HepG2 (cell line): ENCODE measurements around the gene SLC25A19. TPM values are rescaled to one million over a fixed set of nuclear protein-coding genes. Genes with fewer than 3 reads are reported as not detected.

Source experiments
- ATAC-seq: fragments of 200-7000 bp; cut with Tn5 transposase; 3 replicates; pipeline ENCODE4 v1.9.1; 2020; ENCODE audit warnings: mild to moderate bottlenecking, moderate library complexity
- BruUV-seq: library from RNA; stranded (reverse); fragments of 400-500 nt; replicated peaks from 2 replicates; lab custom pipeline; 2021; lab: Mats Ljungman, UMichigan
- CTCF ChIA-PET: fragments of 300-600 bp; formaldehyde crosslinking; extraction: SDS; loops from one replicate; lab custom pipeline; 2021; ENCODE audit warnings: low total read pairs, inconsistent platforms, low intra/inter-chr PET ratio; lab: Yijun Ruan, JAX
- POLR2A ChIA-PET: fragments of 350-600 bp; sonication (Branson Sonifier 250); formaldehyde crosslinking; loops from one replicate; lab custom pipeline; 2020; ENCODE audit warnings: antibody characterized with exemption, inconsistent platforms; lab: Yijun Ruan, JAX
- DNase-seq: peaks from one replicate; pipeline ENCODE4 v3.0.0-alpha.2; 2015; ENCODE audit warnings: low spot score
- FAIRE-seq: peaks from 3 replicates; lab custom pipeline; 2011; peaks lifted over from hg19 to GRCh38; lab: Jason Lieb, UNC
- H2AFZ ChIP-seq: one replicate; pipeline ENCODE4 v1.6.1; 2011; ENCODE audit warnings: low read length, inconsistent platforms
- H3K27ac ChIP-seq: fragments of 300-600 bp; 3 replicates; pipeline ENCODE4 v1.8.0; 2011; ENCODE audit warnings: mixed run types, mild to moderate bottlenecking, mixed read lengths, low read length, inconsistent platforms; ENCODE audit not compliant: insufficient read depth; ENCODE audit errors: extremely low read length
- H3K27me3 ChIP-seq, 2 experiments: fragments of 200-600 bp in 1 of 2; 2 replicates in 1 of 2; 3 replicates in 1 of 2; pipeline versions ENCODE4 v1.6.0 to v1.8.0; 2011; ENCODE audit warnings: low read length in 2 of 2, mild to moderate bottlenecking in 2 of 2, moderate library complexity in 2 of 2, inconsistent platforms in 1 of 2; ENCODE audit not compliant: insufficient read depth in 2 of 2, control insufficient read depth in 1 of 2
- H3K36me3 ChIP-seq, 2 experiments: fragments of 200-600 bp in 1 of 2; replicated peaks in 1 of 2; 2 replicates in 1 of 2; 3 replicates in 1 of 2; pipeline versions ENCODE4 v1.5.1 to v1.8.0; 2011; ENCODE audit warnings: low read length in 2 of 2, inconsistent platforms in 1 of 2; ENCODE audit not compliant: insufficient read depth in 2 of 2, control insufficient read depth in 1 of 2
- H3K4me1 ChIP-seq: 2 replicates; pipeline ENCODE4 v1.5.1; 2012; ENCODE audit warnings: low read length, inconsistent platforms; ENCODE audit not compliant: insufficient read depth
- H3K4me2 ChIP-seq: 2 replicates; pipeline ENCODE4 v1.6.0; 2011; ENCODE audit warnings: low read depth, low read length, inconsistent platforms
- H3K4me3 ChIP-seq, 3 experiments: fragments of 200-600 bp in 1 of 3; sonication (generic), shearing (Covaris generic) in 1 of 3; replicated peaks in 1 of 3; 2 replicates each; pipeline ENCODE4 v1.5.1; 2011 to 2016; ENCODE audit warnings: low read length in 3 of 3, inconsistent platforms in 2 of 3, low read depth in 2 of 3, mild to moderate bottlenecking in 2 of 3, control low read depth in 1 of 3, mixed read lengths in 1 of 3; ENCODE audit not compliant: insufficient read depth in 1 of 3
- H3K79me2 ChIP-seq: one replicate; pipeline ENCODE4 v1.6.1; 2011; ENCODE audit warnings: low read length, inconsistent platforms; ENCODE audit not compliant: insufficient read depth
- H3K9ac ChIP-seq: 2 replicates; pipeline ENCODE4 v1.6.0; 2011; ENCODE audit warnings: mild to moderate bottlenecking, low read depth, low read length, inconsistent platforms; ENCODE audit not compliant: insufficient read depth
- H3K9me3 ChIP-seq: 2 replicates; pipeline ENCODE4 v1.5.1; 2012; ENCODE audit warnings: mild to moderate bottlenecking, low read length
- H4K20me1 ChIP-seq: 2 replicates; pipeline ENCODE4 v1.6.0; 2011; ENCODE audit warnings: inconsistent platforms, mild to moderate bottlenecking, low read length, moderate library complexity; ENCODE audit not compliant: insufficient read depth
- EEA1 ChIP-seq: sonication (generic); formaldehyde crosslinking; IDR thresholded peaks from 2 replicates; pipeline ENCODE4 v1.5.1; 2020; ENCODE audit warnings: mild to moderate bottlenecking, missing genetic modification reagents, borderline replicate concordance
- KDM6A ChIP-seq: IDR thresholded peaks from 2 replicates; pipeline ENCODE4 v1.6.1; 2016; ENCODE audit warnings: low read depth
- MED8 ChIP-seq: sonication (generic); formaldehyde crosslinking; IDR thresholded peaks from 2 replicates; pipeline ENCODE4 v1.8.1; 2023; ENCODE audit warnings: mild to moderate bottlenecking, missing genetic modification reagents; ENCODE audit not compliant: insufficient replicate concordance
- RFX1 ChIP-seq: fragments of 450-650 bp; IDR thresholded peaks from 2 replicates; pipeline ENCODE4 v1.6.1; 2017
- ZNF124 ChIP-seq: sonication (generic); formaldehyde crosslinking; IDR thresholded peaks from 2 replicates; pipeline ENCODE4 v1.4.0; 2020; ENCODE audit warnings: missing genetic modification reagents
- ZNF24 ChIP-seq: fragments of 450-650 bp; IDR thresholded peaks from 2 replicates; pipeline ENCODE4 v1.6.1; 2017; ENCODE audit warnings: antibody characterized with exemption, mild to moderate bottlenecking
- ZNF264 ChIP-seq: sonication (generic); formaldehyde crosslinking; IDR thresholded peaks from 2 replicates; pipeline ENCODE4 v1.4.0; 2020; ENCODE audit warnings: missing genetic modification reagents
- ZNF652 ChIP-seq: IDR thresholded peaks from 2 replicates; pipeline ENCODE4 v1.6.1; 2016; ENCODE audit warnings: low read depth, borderline replicate concordance
- ZZZ3 ChIP-seq: sonication (generic); formaldehyde crosslinking; IDR thresholded peaks from 2 replicates; pipeline ENCODE4 v1.4.0; 2020; ENCODE audit warnings: missing genetic modification reagents, mild to moderate bottlenecking, borderline replicate concordance
- WGBS: methylation state at CpG from one replicate; pipeline ENCODE4 v1.1.6; 2017; ENCODE audit warnings: low lambda C conversion rate; 5-methylcytosine and 5-hydroxymethylcytosine counted together
- in situ Hi-C: cut with HindIII; loops from 2 replicates; pipeline ENCODE4 v1.10.0; 2017; ENCODE audit warnings: low pct_unique_long_range_greater_than_20kb; ENCODE audit not compliant: extremely low pct_ligation_motif_present
- intact Hi-C: fragments of 100-400 bp; cut with micrococcal nuclease; formaldehyde crosslinking; loops from one replicate; pipeline ENCODE4 v1.10.0; 2022; ENCODE audit not compliant: unreplicated experiment
- polyA plus RNA-seq, 8 experiments: library from polyadenylated mRNA; depleted of rRNA in 3 of 8; stranded (reverse) in 7 of 8; unstranded in 1 of 8; fragments of >200 nt; fragmentation: Illumina TruSeq in 4 of 8; extraction: Trizol in 4 of 8; gene quantifications; 2 replicates each; pipeline versions ENCODE4 v1.2.1 to v1.2.3, GENCODE V29; 2011 to 2016; ENCODE audit warnings: low read depth in 4 of 8, missing spikeins in 1 of 8, mixed read lengths in 1 of 8; ENCODE audit not compliant: insufficient read depth in 1 of 8
- total RNA-seq, 5 experiments: library from RNA; depleted of rRNA; stranded (reverse); fragments of >200 nt; fragmentation: Illumina TruSeq; extraction: Trizol; gene quantifications; 2 replicates each; pipeline ENCODE4 v1.2.3, GENCODE V29; 2016; ENCODE audit warnings: low read depth in 1 of 5
- TF ChIP-seq, protein P1 (sequence below): sonication (generic); formaldehyde crosslinking; IDR thresholded peaks from 2 replicates; pipeline ENCODE4 v1.4.0; 2020; ENCODE audit warnings: missing genetic modification reagents
- TF ChIP-seq, protein P2 (sequence below): sonication (generic); formaldehyde crosslinking; IDR thresholded peaks from 2 replicates; pipeline ENCODE4 v1.4.0; 2020; ENCODE audit warnings: missing genetic modification reagents
- TF ChIP-seq, protein P3 (sequence below): sonication (generic); formaldehyde crosslinking; IDR thresholded peaks from 2 replicates; pipeline ENCODE4 v1.5.0; 2020; ENCODE audit warnings: mild to moderate bottlenecking, missing genetic modification reagents
- TF ChIP-seq, protein P4 (sequence below): sonication (generic); formaldehyde crosslinking; IDR thresholded peaks from 2 replicates; pipeline ENCODE4 v1.8.0; 2022; ENCODE audit warnings: missing genetic modification reagents, mild to moderate bottlenecking, moderate library complexity, borderline replicate concordance

Gene SLC25A19
- total and polyA plus RNA-seq, 2 of the 13 experiments (the other 11 are each of a cell fraction or from before 2014, with no cell fraction given) = 24.4 to 41.4 TPM

DNA sequence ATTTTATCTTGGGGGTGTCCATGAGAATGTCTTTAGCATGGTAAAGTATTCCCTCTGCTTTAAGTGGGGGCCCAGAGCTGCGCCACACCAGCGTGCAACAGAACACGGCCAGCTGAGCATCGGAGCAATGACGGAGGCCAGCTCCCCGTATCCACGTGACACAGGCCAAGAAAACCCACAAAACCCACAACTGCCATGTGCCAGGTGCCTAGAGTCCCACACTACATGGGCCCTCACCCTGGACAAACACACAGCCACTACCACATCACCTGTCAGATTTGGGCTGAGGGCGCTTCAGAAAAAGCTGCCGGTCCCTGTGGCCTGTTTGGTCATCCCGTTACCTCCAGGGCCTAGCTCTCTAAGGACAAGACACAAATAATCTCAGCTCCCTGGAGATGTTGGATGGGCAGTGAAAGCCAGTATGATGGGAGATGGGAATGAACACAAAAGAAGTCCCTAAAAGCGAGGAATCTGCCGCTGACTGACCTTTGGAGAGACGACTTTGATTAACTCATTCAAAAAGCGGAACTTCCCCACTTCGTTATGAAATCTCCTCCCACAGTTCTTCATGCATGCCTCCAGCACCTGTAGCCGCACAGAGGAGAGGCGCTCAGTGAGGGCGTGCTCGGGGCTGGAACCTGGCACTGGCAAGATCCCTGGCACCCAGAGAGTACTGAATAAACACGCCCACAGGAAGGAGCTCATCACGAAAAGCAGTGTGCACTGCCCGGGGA, 44.9 kb downstream of the SLC25A19 start:
- no peak for ATAC-seq
- no peak for DNase-seq
- TF ChIP-seq, protein P1, sequence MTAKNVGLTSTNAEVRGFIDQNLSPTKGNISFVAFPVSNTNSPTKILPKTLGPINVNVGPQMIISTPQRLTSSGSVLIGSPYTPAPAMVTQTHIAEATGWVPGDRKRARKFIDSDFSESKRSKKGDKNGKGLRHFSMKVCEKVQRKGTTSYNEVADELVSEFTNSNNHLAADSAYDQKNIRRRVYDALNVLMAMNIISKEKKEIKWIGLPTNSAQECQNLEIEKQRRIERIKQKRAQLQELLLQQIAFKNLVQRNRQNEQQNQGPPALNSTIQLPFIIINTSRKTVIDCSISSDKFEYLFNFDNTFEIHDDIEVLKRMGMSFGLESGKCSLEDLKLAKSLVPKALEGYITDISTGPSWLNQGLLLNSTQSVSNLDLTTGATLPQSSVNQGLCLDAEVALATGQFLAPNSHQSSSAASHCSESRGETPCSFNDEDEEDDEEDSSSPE (CRISPR knock-in tag) = no peak
- no peak for TF ChIP-seq EEA1
- no peak for TF ChIP-seq MED8
- TF ChIP-seq, protein P2, sequence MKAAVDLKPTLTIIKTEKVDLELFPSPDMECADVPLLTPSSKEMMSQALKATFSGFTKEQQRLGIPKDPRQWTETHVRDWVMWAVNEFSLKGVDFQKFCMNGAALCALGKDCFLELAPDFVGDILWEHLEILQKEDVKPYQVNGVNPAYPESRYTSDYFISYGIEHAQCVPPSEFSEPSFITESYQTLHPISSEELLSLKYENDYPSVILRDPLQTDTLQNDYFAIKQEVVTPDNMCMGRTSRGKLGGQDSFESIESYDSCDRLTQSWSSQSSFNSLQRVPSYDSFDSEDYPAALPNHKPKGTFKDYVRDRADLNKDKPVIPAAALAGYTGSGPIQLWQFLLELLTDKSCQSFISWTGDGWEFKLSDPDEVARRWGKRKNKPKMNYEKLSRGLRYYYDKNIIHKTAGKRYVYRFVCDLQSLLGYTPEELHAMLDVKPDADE (CRISPR knock-in tag) = no peak
- TF ChIP-seq, protein P3, sequence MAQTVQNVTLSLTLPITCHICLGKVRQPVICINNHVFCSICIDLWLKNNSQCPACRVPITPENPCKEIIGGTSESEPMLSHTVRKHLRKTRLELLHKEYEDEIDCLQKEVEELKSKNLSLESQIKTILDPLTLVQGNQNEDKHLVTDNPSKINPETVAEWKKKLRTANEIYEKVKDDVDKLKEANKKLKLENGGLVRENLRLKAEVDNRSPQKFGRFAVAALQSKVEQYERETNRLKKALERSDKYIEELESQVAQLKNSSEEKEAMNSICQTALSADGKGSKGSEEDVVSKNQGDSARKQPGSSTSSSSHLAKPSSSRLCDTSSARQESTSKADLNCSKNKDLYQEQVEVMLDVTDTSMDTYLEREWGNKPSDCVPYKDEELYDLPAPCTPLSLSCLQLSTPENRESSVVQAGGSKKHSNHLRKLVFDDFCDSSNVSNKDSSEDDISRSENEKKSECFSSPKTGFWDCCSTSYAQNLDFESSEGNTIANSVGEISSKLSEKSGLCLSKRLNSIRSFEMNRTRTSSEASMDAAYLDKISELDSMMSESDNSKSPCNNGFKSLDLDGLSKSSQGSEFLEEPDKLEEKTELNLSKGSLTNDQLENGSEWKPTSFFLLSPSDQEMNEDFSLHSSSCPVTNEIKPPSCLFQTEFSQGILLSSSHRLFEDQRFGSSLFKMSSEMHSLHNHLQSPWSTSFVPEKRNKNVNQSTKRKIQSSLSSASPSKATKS = no peak
- TF ChIP-seq ZNF264 = no peak
- TF ChIP-seq KDM6A (CRISPR knock-in tag) = no peak
- TF ChIP-seq, protein P4, sequence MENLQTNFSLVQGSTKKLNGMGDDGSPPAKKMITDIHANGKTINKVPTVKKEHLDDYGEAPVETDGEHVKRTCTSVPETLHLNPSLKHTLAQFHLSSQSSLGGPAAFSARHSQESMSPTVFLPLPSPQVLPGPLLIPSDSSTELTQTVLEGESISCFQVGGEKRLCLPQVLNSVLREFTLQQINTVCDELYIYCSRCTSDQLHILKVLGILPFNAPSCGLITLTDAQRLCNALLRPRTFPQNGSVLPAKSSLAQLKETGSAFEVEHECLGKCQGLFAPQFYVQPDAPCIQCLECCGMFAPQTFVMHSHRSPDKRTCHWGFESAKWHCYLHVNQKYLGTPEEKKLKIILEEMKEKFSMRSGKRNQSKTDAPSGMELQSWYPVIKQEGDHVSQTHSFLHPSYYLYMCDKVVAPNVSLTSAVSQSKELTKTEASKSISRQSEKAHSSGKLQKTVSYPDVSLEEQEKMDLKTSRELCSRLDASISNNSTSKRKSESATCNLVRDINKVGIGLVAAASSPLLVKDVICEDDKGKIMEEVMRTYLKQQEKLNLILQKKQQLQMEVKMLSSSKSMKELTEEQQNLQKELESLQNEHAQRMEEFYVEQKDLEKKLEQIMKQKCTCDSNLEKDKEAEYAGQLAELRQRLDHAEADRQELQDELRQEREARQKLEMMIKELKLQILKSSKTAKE (CRISPR knock-in tag) = no peak
- no peak for TF ChIP-seq ZNF652 (CRISPR knock-in tag)
- no peak for TF ChIP-seq ZZZ3 (CRISPR knock-in tag)
- no peak for TF ChIP-seq RFX1
- no peak for TF ChIP-seq ZNF124 (CRISPR knock-in tag)
- TF ChIP-seq ZNF24 = no peak
- no peak overlapping the region for H3K4me2 ChIP-seq
- no peak overlapping the region for H3K9ac ChIP-seq
- H3K79me2 ChIP-seq = peaks cover 4% of the 10 kb centered on the region
- H3K9me3 ChIP-seq = no peaks in the 10 kb centered on the region
- intact Hi-C loops = no loop called here
- no peak overlapping the region for H3K4me3 ChIP-seq
- no peaks in the 10 kb centered on the region for H3K4me1 ChIP-seq
- peaks cover 70 to 79% of the 10 kb centered on the region in 2 experiments for H3K36me3 ChIP-seq
- in situ Hi-C loops = no loop called here
- POLR2A ChIA-PET = no interaction called here
- no peaks in the 10 kb centered on the region for H4K20me1 ChIP-seq
- no peak overlapping the region for H2AFZ ChIP-seq
- H3K27ac ChIP-seq = no peak overlapping the region
- no TSS peak for BruUV-seq
- 98% methylated on average over 22 of the region's 22 CpGs for WGBS
- no peaks in the 10 kb centered on the region for H3K27me3 ChIP-seq
- no peak for FAIRE-seq
- CTCF ChIA-PET = no interaction called here
